GM13976 (cell line): ENCODE data around the gene BIRC6.
"Not testable (repeated sequence)": the region's sequence is repeated elsewhere in the genome, so short reads cannot be mapped to it uniquely, and the experiment has no call there.

ENCODE experiments used
- DNase-seq: peaks from one replicate; pipeline ENCODE4 v3.0.0; 2012; ENCODE audit warnings: low spot score
- CTCF ChIP-seq: IDR thresholded peaks from 2 replicates; pipeline ENCODE4 v1.5.1; 2012; ENCODE audit warnings: borderline replicate concordance, mild to moderate bottlenecking; ENCODE audit not compliant: insufficient read depth; ENCODE audit errors: extremely low read depth, missing control alignments, control extremely low read depth
- in situ Hi-C: fragments of 300-500 bp; cut with MboI; formaldehyde crosslinking; loops from one replicate; pipeline ENCODE4 v1.12.0; 2022; ENCODE audit warnings: low sequenced_read_pairs, mixed read lengths, inconsistent platforms; ENCODE audit not compliant: unreplicated experiment

BIRC6 gene

GRCh38 chr2:32355976-32356680 is 695 bp upstream of the BIRC6 start:
- no peak for DNase-seq
- in situ Hi-C loops: no loop called here
- TF ChIP-seq CTCF: no peak

- no peak for TF ChIP-seq CTCF
- DNase-seq: peak; percentile 60
- in situ Hi-C loops: no loop called here
These were observed 691 bp downstream of the BIRC6 start for GRCh38 chr2:32357318-32358110.

- TF ChIP-seq CTCF: no peak
- no peak for DNase-seq
- in situ Hi-C loops: no loop called here
These were observed 1.3 kb downstream of the BIRC6 start for GRCh38 chr2:32358111-32358482.

GRCh38 chr2:32360416-32360815 is 3.6 kb downstream of the BIRC6 start:
- no peak for DNase-seq
- in situ Hi-C loops: no loop called here
- TF ChIP-seq CTCF: no peak

GRCh38 chr2:32362997-32363396 is 6.2 kb downstream of the BIRC6 start:
- DNase-seq, in situ Hi-C loops: not testable (repeated sequence)

GRCh38 chr2:32363597-32363996 is 6.8 kb downstream of the BIRC6 start:
- TF ChIP-seq CTCF: no peak
- in situ Hi-C loops: no loop called here
- no peak for DNase-seq

- DNase-seq, in situ Hi-C loops: not testable (repeated sequence)
These were observed 7.5 kb downstream of the BIRC6 start for GRCh38 chr2:32364290-32364689.

- in situ Hi-C loops, DNase-seq: not testable (repeated sequence)
These were observed 8.9 kb downstream of the BIRC6 start for GRCh38 chr2:32365679-32366078.
